MV-4-11 (cell line): ENCODE results near the gene DPP6.
"Not testable (repeated sequence)": the region's sequence is repeated elsewhere in the genome, so short reads cannot be mapped to it uniquely, and the experiment has no call there.

Experiments used
- DNase-seq: peaks from one replicate; lab custom pipeline; 2025; lab: John Stamatoyannopoulos, UW

The DPP6 gene

DNA sequence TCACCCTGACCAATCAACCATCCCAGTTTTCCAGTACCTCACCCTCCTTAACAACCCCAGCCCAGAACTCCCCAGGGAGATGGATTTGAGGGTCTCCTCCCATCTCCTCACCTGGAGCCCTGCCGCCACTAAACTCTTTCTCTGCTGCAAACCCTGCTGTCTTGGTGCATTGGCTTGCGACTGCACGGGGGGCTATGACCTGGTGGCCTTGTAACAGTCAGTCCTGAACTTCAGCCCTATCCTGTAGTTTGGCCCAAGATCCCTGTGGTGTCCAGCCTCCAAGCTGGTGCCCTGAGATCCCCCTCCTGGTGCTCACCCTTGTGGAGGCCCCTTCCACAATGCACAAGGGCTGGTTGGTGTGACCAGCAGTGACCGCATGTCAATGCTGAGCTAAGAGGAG, 858.8 kb downstream of the DPP6 start:
- DNase-seq, result no peak

- DNase-seq, result no peak
Measured at GRCh38 chr7:154911411-154911810, 859.2 kb downstream of the DPP6 start.

- no peak for DNase-seq
Measured at GRCh38 chr7:154911862-154912455, 859.8 kb downstream of the DPP6 start.

DNA sequence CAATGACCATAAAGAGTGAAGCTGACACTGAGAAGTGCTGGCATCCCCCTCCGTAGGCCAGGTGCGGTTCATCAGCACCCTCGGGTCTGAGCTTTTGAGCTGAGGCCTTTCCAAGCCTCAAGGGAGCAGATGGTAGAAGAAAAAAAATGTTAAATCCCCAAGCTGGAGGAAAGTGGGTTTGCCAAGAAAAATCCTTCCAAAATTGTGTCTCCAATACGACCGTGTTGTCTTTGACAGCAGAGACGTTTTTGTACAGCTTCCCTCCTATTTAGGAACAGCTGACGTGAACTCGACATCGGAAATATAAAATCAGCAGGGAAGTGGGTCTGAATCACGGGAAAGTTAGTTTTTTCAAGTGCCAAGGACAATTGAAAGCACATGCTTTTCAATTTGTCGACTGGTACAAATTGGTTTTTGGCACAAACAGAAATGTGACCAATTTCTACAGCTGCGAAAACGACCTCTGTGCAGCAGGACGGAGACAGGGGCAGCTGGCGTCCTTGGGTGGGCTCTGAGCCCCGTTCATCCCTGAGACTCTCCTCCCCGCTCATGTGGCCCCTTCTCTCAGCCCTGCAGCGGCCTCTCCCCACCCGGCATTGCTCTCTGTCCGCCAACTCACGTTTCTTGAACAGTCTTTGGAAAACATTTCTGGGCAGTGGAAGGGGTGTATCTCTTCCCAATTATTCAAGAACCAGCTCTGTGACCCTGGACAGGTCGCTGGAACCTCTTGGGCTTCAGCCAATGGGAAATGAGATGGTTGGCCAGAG, 860.9 kb downstream of the DPP6 start:
- no peak for DNase-seq

- DNase-seq, result peak; percentile 42
Measured at GRCh38 chr7:154913638-154914307, 861.6 kb downstream of the DPP6 start.

DNA sequence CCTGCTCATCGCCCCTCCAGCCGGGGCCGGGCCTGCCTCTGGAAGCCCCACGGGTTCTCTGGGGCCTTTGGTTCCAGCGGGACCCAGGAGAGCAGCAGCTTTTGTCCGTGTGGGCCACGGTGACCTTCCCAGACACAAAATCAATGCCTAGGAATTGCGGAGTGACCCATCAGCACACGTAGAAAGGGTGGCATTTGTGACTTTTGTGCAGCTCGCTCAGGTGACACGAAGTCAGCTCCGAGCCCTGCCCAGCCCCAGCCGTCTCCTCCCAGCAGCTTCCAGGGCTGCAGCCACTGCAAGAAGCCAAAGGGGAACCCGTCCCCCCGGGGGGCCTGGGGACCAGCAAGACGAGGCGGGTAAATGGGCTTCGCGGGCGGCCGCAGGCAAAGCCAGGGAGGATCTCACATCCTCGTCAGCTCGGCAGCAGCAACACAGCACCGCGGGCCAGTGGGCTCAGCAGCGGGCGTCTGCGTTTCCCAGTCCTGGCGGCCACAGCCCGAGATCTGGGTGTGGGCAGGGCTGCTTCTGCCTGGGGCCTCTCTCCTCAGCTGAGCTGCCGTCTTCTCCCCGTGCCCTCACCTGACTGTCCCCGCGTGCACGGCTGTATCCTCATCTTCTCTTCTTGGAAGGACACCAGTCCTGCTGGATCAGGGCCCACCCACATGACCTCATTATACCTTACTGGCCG, 862.3 kb downstream of the DPP6 start:
- no peak for DNase-seq

DNA sequence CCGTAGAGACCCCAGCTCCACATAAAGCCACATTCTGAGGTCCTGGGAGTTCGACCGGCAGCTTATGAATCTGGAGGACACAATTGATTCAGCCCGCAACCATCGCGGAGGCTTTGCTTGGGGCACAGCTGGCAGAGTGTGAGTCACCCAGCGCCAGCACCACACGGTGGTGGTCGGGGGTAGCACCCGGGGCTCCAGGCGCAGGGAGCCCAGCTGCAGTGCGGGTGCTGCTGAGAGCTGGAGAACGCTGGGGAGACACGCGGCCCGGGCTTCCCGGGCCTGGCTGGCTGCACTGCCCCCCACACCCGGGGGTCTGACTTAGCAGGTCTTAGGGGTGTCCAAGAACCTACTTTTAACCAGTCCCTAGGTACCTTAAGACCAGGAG, 862.8 kb downstream of the DPP6 start:
- no peak for DNase-seq

DNA sequence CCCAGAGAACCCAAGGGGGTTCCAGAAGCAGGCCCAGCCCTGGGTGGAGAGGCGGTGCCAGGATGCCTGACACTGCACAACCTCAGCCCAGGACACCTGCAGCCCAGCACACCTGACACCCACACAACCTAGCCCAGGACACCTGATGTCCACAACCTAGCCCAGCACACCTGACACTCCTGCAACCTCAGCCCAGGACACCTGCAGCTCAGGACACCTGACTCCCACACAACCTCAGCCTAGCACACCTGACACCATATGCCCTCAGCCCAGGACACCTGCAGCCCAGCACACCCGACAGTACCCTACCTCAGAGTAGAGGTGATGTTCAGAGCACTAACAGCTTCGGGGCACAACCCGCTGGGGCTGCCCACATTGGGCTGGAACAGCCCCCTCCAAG, 863.4 kb downstream of the DPP6 start:
- DNase-seq, result no peak

DNA sequence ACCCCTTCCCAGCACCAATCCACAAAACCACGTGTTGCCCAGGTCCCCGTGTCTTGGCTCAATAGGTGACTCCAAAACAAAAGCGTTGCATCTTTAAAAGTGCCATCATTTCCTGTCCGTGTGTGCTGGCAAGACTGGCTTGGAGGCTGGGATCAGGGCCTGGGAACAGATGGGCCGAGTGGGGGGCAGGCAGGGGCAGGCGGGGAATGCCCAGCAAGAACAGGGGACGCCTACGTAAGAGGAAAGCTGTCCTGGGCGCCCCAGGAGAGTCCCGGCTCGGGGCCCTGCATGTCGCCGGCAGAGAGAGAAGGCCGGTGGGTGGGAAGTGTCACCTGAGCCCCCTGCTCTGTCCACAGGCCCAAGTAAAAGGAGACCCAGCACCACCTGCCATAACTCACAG, 864.2 kb downstream of the DPP6 start:
- DNase-seq, result no peak

- no peak for DNase-seq
Measured at GRCh38 chr7:154916856-154917807, 864.9 kb downstream of the DPP6 start.

DNA sequence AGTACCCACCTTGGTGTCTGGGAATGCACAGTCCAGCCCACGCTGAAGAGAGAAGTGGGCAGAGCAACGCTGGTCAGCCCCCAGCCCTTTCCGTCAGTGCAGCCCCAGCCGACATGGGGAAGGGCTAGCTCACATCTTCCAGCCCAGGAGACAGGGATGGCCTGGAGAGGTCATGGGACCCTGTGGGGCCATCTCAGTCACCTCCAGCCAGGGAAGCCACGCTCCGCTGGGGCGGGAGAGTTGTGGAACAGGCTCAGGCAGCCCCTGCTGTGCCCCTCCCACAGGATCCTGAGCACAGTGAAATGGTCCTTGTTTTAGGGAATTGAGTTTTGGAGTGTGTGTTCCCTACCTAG, 865.6 kb downstream of the DPP6 start:
- no peak for DNase-seq

DNA sequence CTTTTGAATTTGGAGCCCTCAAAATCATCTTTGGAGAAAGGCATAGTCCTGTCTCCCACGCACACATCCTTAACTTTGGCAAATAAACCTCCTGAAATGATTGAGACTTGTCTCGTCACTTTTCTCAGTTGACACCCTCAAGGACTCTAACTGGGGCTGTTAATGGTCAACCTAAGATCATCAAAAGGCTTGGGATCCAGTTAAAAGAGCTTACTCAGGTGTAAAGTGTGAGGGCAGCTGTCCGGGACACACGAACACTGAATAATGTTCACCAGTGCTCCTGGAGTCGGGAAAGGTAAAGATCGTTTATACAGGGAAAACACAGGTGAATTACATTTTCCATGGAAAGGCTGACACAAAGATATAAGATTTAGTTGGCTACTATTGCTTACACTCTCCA, 866.1 kb downstream of the DPP6 start:
- no peak for DNase-seq

DNA sequence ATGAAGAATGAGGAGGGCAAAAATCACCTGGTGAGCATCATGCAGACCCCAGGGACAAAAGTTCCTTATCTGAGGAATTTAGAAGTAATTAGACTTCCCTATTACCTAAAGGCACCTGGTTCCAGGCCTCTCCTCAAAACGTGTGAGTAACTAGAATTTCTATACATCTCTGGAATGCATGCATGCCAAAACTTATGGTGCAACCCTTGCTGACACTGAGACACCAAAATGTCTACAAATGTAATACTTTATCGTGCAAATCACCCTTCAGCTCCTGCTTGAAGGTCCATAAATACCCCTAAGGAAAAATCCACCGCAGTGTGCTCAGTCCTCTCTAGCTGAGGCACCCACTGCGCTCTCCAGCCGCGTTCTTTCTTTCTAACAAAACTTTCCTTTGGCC, 866.5 kb downstream of the DPP6 start:
- no peak for DNase-seq

DNA sequence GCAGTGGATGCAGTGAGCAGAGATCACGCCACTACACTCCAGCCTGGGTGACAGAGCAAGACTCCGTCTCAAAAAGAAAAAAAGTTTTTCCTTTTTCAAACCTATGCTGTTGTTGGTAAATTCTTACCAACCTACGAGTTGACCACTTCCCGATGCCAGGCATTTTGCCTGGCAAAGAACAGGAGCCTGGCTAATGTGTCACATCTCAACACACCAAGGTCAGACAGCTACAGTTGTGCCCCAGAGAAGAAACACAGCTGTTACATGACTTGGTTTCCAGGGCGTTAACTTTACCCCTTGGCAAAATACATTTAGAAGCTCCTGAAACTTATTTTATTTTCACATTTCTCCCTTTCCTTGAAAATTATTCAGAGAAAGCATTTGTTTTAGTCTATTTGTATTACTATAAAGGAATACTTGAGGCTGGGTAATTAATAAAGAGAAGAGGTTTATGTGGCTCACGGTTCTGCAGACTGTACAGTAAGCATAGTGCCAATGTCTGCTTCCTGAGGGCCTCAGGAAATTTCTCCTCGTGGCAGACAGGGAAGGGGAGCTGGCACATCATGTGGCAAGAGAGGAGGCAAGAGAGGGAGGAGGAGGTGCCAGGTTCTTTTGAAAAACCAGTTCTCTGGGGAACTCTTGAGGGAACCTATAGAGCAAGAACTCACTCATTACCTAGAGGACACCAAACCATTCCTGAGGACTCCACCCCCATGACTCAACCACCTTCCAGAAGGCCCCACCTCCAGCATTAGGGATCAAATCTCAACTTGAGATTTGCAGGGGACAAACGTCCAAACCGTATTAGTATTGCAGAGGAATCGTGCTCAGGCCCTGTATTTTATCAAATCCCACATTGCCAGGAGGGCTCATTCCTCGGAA, 867.4 kb downstream of the DPP6 start:
- DNase-seq, result no peak

GRCh38 chr7:154922472-154922871, 870.3 kb downstream of the DPP6 start:
- not testable (repeated sequence) for DNase-seq

GRCh38 chr7:154927624-154928125, 875.5 kb downstream of the DPP6 start:
- DNase-seq, result peak; percentile 76

- DNase-seq, result peak; percentile 94
Measured at GRCh38 chr7:154928136-154929005, 876.2 kb downstream of the DPP6 start.

- no peak for DNase-seq
Measured at GRCh38 chr7:154929006-154929726, 877.0 kb downstream of the DPP6 start.

- DNase-seq, result no peak
Measured at GRCh38 chr7:154931906-154932305, 879.7 kb downstream of the DPP6 start.
